Stimulated activated CD4-positive, alpha-beta T cell treated with anti-CD3 and anti-CD28 coated beads, Interleukin-1b, Interleukin-23, amount 100 ng/mL, for 4 hours (primary cell): ENCODE data around the gene SIX3.

Experiments
- DNase-seq, 2 donors: peaks; one replicate each; pipeline ENCODE4 v3.0.0-alpha.2; 2020; ENCODE audit warnings: low read depth in 2 of 2

SIX3 gene

DNA sequence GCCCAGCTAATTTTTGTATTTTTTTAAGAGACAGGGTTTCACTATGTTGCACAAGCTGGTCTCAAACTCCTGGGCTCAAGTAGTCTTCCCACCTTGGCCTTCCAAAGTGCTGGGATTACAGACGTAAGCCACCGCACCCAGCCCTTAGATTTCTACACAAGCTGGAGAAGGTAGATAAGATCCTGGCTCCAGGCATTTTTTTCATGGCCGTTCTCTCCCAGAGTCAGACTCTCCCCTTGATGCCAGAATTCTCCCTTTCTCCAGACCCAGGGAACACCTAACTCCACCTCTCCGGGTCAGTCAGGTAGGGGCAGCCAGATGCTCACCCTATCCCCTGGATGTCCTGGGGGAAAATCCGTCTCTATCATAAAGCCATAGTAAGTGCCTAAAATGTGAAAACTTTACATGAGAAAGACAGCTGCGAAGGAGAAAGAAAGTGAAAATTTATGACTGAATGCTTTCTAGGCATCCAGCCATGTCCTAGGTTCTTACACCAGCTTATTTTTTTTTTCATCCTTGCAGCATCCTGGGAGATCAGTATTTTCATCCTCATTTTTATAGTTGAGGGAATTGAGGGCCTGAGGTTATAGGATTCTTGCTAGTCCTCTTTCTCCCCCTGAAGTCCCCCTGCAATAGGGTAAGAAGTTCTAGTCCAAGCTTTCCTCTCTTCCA is 16.3 kb downstream of the SIX3 start:
- no peak for DNase-seq

DNA sequence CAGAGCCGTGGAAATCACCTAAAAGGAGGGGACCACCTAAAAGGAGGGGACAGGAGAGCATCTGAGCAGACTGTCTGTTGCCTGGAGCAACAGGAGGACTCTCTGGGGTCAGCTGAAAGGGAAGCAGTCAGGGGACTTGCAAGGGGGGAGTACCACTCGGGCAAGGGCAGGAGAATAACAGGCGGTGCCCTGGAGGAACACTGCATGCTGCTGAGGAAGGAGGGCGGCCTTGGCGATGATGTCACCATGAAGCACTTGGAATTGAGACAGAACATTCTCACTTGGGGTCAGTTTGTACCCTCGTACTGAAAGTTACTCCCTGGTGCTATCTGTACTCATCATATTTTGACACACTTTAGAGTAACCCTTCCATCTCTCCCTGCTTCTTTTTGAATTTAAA is 18.4 kb downstream of the SIX3 start:
- DNase-seq = no peak

GRCh38 chr2:44960871-44961270 is 19.4 kb downstream of the SIX3 start:
- no peak for DNase-seq

GRCh38 chr2:44962176-44962695 is 20.7 kb downstream of the SIX3 start:
- DNase-seq = no peak

- no peak for DNase-seq
Observed at GRCh38 chr2:44964752-44965236, 23.3 kb downstream of the SIX3 start.

- no peak for DNase-seq
Observed at GRCh38 chr2:44965684-44966083, 24.2 kb downstream of the SIX3 start.

DNA sequence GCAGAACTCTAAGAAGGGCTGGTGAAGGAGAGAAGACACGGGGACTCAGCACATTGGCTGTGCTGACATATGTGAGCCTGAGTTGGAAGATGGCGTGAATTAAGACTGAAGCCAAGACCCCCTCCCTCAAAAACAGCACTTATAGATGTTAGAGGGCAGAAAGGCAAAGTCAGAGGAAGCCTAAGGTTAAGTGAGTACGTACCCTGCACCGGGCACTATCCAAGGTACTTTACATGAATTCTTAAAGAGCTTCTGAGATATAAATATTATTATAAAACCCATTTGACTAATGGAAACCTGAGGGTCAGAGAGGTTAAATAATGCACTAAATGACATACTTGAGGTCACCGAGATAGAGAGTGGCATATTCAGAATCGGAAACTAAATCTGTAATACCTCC is 25.6 kb downstream of the SIX3 start:
- no peak for DNase-seq

DNA sequence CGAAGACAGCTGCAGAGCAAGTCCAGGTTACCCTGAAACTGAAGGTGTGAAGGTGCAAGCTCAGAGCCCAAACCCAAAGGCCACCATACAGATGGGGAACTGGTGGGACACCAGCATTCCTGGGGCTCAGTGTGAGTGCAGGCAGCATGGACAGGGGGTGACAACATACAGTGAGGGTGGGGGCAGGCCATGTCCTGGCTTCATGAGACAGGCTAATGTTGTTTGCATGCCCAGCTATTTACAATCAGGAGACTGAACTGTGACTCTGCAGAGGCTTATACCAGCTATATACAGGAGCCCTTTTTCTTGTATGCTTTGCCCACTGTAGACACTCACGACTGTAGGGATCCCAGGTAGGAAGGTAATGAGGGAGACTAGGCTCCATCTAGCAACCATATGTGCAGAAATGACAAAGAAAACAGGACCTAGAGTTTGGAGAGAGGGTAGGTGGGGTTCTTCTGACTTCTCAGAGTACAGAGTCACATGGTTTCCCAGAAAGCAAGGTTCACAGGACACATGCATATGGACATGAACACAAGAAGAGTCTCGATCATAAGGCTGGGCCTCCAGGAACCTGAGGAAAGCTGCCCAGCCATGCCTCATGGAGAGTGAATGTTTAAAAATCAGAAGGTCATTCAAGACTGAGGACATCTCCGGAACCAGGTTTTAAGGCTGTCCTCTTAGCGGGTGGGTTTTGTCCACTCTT is 26.4 kb downstream of the SIX3 start:
- DNase-seq = no peak

DNA sequence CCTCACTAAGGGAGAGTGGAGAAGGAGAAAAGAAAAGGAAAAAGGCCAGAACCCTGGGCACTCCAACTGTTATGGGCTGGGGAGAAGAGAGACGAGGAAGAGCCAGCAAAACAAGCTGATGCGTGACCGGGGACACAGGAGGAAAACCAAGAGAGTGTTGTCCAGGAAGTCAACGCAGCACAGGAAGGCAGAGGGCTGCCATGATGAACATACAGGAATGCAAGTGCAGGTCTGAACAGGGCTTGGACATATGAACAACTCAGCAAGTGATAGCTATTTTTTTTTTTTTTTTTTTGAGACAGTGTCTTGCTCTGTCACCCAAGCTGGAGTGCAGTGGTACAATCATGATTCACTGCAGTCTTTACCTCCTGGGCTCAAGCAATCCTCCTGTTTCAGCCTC is 28.4 kb downstream of the SIX3 start:
- no peak for DNase-seq

DNA sequence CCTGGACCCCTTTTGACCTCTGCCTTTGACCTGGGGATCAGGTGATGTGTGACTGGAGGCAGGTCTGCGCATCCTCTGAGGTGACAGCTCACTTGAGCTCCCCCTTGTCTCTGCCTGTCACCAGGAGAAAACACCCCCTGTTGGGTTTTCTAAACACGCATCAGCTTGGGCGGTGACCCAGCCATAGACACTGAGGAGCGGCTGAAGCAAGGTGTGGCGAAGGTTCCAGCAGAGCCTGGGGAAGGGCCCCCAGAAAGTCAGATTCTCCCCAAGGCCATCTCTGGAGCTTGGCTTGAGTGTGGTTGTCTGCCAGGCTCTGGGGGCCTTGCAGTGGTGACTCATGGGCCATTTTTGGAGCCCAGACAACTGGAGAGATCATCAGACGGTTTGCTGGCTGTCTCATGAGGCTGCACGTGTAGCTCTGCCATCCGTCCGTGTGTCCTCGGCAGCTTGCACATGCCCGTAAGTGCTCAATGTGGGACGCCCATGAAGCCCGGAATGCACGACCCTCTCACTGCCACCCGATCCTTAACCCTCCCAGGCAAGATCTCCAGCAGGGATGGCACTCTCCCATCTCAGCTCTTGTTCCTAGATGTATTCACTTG is 29.4 kb downstream of the SIX3 start:
- DNase-seq = no peak

DNA sequence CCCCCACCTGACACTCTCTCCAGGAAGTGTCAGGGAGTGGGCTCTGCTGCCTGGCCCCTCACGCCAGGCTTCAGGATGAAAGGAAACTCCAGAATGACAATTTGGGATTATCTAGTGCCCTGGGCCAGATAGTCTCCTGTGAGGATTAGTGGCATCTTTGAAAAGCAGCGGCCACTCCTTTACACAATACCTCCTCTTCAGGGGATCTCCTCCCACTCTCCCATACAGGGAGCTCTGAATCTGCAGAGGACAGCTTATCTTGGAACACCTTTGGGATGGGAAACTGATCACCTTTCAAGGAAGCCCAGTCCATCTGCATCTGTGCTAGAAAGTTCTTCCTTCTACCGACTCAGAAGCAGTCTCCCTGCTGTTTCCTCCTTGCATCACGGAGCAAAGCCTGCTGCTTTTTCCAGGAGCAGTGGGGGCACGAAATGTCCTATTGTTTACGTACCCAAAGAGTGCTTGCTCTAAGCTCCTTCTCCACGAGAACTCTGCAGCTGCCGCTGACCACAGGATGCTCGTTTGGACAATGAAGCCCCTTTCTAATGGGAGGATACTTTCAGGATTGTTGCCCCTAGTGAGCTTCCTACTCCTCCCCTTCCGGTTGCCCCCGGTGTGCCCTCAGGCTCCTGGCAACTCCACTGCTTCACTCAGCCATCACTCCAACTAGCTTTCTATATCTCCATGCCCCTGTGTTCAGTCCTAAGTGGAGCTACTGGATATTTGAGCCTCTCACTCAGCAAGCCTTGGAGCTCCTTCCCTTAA is 31.5 kb downstream of the SIX3 start:
- DNase-seq = no peak

GRCh38 chr2:44974064-44974715 is 32.7 kb downstream of the SIX3 start:
- DNase-seq = no peak

- no peak for DNase-seq
Observed at GRCh38 chr2:44975571-44976450, 34.3 kb downstream of the SIX3 start.

DNA sequence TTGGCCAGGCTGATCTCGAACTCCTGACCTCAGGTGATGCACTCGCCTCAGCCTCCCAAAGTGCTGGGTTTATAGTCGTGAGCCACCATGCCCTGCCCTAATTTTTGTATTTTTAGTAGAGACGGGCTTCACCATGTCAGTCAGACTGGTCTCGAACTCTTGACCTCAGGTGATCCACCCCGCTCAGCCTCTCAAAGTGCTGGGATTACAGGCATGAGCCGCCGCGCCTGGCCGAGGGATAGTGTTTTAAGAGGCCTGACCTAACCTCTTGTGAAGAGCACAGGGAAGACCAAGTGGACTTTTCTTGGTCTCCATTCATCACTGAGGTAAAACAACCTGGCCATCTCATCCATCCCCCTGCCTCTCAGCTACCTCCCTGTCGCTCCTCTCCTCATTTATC is 38.1 kb downstream of the SIX3 start:
- no peak for DNase-seq

DNA sequence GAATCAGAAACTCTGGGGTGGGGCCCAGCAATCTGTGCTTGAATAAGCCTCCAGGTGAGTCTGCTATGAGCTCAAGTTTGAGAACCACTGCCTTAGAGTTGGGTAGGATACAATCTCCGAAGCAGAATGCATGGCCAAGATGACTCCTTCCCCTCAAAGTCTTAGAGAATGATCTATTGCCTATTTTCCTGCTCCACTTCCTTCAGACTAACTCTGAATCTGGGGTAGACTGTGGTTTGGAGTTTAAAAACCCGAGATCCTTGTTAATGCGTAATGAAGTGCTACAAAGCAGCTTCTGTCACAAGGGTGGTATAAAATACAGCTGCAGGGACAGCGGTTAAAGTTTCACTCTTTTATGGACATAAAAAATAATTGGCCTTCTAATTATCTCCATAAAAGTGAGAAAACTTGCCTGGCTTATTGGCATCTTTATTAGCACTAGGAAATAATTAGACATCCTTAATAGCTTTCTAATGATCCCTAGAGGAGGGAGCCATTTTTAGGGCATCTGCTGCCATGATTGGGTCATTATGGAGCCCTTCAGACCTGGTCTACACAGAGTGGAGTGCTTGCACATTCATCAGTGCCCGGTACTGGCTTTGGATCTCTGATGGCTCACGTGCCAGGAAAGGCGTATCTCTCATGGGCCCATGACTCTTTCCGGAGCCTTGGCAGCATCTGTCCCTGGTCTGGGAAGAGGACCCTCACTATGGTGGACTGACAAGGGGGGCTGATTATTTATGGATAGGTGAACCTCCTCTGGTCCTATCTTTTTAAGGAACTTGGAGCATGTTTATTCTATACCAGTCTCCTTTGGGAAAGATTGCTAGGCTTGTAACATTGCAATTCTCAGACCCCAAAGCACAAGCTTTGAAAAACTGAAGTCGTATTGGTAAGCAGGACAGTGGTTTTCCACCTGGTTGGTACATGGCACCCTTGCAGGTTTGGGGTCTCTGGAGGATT is 39.5 kb downstream of the SIX3 start:
- DNase-seq = no peak

- DNase-seq = peak; percentile 57 to 60
Observed at GRCh38 chr2:44981714-44982108, 40.2 kb downstream of the SIX3 start.

DNA sequence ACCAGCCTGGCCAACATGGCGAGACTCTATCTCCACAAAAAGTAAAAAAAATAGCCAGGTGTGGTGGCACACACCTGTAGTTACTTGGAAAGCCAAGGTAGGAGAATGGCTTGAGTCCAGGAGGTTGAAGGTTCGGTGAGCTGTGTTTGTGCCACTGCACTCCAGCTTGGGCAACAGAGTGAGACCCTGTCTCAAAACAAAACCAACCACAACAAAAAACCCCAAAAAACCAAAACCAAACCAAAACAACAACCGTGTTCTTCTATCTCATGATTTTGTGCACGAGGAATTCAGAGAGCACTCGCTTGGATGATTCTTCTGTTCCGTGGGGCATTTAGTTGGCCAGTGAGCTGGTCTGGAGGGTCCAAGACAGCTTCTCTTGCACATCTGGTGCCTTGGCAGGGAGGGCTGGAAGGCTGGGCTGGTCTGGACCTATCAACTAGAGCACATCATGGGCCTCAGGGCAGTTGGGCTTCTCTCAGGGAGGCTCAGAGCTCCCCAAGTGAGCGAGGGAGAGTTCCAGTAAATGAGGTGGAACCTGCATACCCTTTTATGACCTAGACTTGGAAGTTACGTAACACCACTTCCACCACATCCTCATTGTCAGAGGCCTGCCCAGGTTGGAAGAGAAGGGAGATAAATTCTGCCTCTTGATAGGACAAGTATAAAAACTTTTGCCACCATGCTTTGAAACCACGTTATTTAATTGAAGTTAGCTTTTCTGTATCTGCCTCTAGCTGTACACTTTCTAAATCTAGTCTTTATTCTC is 42.5 kb downstream of the SIX3 start:
- no peak for DNase-seq

DNA sequence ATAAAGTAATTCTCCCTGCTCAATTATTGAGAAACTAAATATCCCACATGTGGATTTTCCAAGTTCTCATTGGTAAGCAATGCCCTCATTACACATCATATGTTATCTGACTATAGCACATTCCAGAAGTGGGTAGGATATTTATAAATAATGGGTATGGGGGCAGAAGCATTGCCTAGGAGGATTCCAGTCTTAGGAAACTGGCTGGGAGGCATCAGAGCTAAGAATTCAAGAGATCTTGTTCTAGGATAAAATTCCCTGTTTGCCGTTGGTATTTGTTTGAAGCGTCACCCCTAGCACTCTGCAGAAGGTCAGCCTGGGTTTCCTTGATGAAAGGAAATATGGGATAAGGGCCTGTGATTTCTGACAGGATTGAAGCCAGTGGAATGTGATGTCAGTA is 47.7 kb downstream of the SIX3 start:
- DNase-seq = no peak

GRCh38 chr2:44994377-44994776 is 52.9 kb downstream of the SIX3 start:
- no peak for DNase-seq
